HG03066 (cell line): ENCODE data around the gene IGSF3.

Experiments used
- ATAC-seq: cut with Tn5 transposase; IDR thresholded peaks from one replicate; pipeline ENCODE4 v1.9.1; 2021; ENCODE audit warnings: low read depth; ENCODE audit not compliant: unreplicated experiment

The IGSF3 gene

GRCh38 chr1:116667575-116668105 lies at the start of gene IGSF3:
Gene IGSF3, minus strand, starts transcription at chr1:116667733. Its CDS starts 1,407 bp downstream, at chr1:116666326.
- no peak for ATAC-seq

GRCh38 chr1:116717318-116717717 lies 49.8 kb upstream of the IGSF3 start:
- ATAC-seq = no peak

GRCh38 chr1:116716391-116716790 lies 48.9 kb upstream of the IGSF3 start:
- no peak for ATAC-seq

- no peak for ATAC-seq
Observed at GRCh38 chr1:116713474-116713873, 45.9 kb upstream of the IGSF3 start.

- no peak for ATAC-seq
Observed at GRCh38 chr1:116712510-116712909, 45.0 kb upstream of the IGSF3 start.

- ATAC-seq = no peak
Observed at GRCh38 chr1:116711263-116711840, 43.8 kb upstream of the IGSF3 start.

GRCh38 chr1:116710420-116711262 lies 43.1 kb upstream of the IGSF3 start:
- no peak for ATAC-seq

- no peak for ATAC-seq
Observed at GRCh38 chr1:116709666-116710167, 42.2 kb upstream of the IGSF3 start.

- ATAC-seq = no peak
Observed at GRCh38 chr1:116708255-116708900, 40.8 kb upstream of the IGSF3 start.

- ATAC-seq = no peak
Observed at GRCh38 chr1:116706841-116707240, 39.3 kb upstream of the IGSF3 start.

- no peak for ATAC-seq
Observed at GRCh38 chr1:116706123-116706522, 38.6 kb upstream of the IGSF3 start.

- ATAC-seq = no peak
Observed at GRCh38 chr1:116704278-116704677, 36.7 kb upstream of the IGSF3 start.

- no peak for ATAC-seq
Observed at GRCh38 chr1:116699605-116700004, 32.1 kb upstream of the IGSF3 start.

GRCh38 chr1:116698244-116698595 lies 30.7 kb upstream of the IGSF3 start:
- no peak for ATAC-seq

- ATAC-seq = no peak
Observed at GRCh38 chr1:116697548-116698243, 30.2 kb upstream of the IGSF3 start.

GRCh38 chr1:116694524-116694923 lies 27.0 kb upstream of the IGSF3 start:
- ATAC-seq = no peak

GRCh38 chr1:116693759-116694480 lies 26.4 kb upstream of the IGSF3 start:
- no peak for ATAC-seq

- ATAC-seq = no peak
Observed at GRCh38 chr1:116692879-116693278, 25.3 kb upstream of the IGSF3 start.

GRCh38 chr1:116690849-116691406 lies 23.4 kb upstream of the IGSF3 start:
- ATAC-seq = no peak

- ATAC-seq = no peak
Observed at GRCh38 chr1:116690396-116690848, 22.9 kb upstream of the IGSF3 start.
